NB4 (cell line): Measurements from ENCODE around the gene TM4SF4.

Experiments
- DNase-seq: peaks from one replicate; pipeline ENCODE4 v3.0.0; 2010; ENCODE audit warnings: low read depth
- H3K4me3 ChIP-seq: one replicate; pipeline ENCODE4 v1.5.1; 2011; ENCODE audit warnings: mild to moderate bottlenecking, low read depth, low read length, moderate library complexity
- CTCF ChIP-seq: IDR thresholded peaks from one replicate; pipeline ENCODE4 v1.5.1; 2012; ENCODE audit warnings: low read depth, low read length
- MAX ChIP-seq: IDR thresholded peaks from 2 replicates; pipeline ENCODE4 v1.6.1; 2011; ENCODE audit warnings: low read depth, low read length
- MYC ChIP-seq: IDR thresholded peaks from 2 replicates; pipeline ENCODE4 v1.6.1; 2011; ENCODE audit warnings: low read depth, low read length
- POLR2A ChIP-seq: IDR thresholded peaks from 2 replicates; pipeline ENCODE4 v1.6.1; 2011; ENCODE audit warnings: mild to moderate bottlenecking; ENCODE audit not compliant: insufficient read length; ENCODE audit errors: extremely low read depth

Gene TM4SF4

DNA sequence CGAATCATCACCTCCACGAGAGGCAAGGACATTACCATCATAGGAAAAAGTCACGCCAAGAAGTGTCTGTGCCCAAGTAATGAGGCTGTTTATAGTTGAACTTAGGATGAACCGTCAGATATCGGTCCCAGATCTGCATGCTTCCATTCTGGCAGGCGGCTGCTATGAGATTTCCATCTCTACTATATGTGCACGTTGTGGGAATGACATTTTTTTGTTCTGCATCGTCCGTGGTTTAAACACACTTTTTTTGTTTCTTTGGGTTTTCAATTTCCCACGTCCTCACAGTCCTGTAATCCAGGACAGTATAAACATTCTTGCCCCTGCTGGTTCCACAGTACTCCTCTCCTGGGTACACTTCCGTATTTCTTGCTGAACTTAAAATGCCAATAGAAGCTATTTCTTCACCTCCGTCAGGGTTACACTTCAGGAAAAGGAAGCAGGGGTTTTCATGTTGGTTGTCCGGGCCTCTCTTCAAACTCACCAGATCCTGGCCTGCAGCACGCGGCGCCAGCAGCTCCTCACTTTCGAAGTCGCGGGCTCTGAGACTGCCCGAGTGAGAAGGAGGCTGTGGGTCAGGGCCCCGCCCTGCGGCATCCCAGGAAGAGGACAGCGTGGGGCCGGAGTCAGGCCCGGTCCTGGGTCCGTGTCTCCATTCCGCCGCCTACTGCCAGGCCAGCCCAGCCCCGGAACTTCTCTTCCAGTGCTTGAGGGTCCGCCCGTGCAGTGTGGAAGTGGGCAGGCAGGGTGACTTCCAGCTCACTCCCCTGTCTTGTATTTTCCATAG is 9.8 kb upstream of the TM4SF4 start:
- H3K4me3 ChIP-seq, result no peak overlapping the region
- DNase-seq, result no peak
- TF ChIP-seq MYC (no peak), POLR2A (no peak), MAX (no peak), CTCF (no peak)

- no peak overlapping the region for H3K4me3 ChIP-seq
- TF ChIP-seq MYC (no peak), MAX (no peak), CTCF (no peak), POLR2A (no peak)
- DNase-seq, result no peak
These were observed 9.1 kb upstream of the TM4SF4 start for GRCh38 chr3:149465351-149465883.

DNA sequence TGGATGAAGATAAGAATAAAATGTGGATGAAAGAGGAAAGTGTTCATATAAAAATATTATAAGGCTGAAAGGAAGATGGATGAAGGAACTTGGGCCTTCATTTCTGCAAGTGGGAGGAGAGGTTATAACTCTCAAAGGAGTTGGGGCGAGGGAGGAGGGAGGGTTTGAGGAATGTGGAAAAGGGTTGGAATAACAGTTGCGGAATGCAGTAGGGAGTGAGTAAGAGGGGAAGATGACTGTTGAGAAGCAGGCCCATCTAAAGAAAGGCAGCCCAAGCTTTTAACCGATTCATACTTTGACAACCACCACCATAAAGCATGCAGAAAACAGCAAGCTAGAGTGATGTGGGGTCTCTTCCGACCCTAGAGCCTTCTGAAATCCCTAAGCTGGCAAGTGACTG is 8.3 kb upstream of the TM4SF4 start:
- TF ChIP-seq MYC, result no peak
- no peak for TF ChIP-seq POLR2A
- TF ChIP-seq CTCF, result no peak
- no peak for TF ChIP-seq MAX
- no peak overlapping the region for H3K4me3 ChIP-seq
- no peak for DNase-seq

GRCh38 chr3:149468504-149469212 is 5.8 kb upstream of the TM4SF4 start:
- no peak for DNase-seq
- TF ChIP-seq CTCF (no peak), POLR2A (no peak), MAX (no peak), MYC (no peak)
- no peak overlapping the region for H3K4me3 ChIP-seq

DNA sequence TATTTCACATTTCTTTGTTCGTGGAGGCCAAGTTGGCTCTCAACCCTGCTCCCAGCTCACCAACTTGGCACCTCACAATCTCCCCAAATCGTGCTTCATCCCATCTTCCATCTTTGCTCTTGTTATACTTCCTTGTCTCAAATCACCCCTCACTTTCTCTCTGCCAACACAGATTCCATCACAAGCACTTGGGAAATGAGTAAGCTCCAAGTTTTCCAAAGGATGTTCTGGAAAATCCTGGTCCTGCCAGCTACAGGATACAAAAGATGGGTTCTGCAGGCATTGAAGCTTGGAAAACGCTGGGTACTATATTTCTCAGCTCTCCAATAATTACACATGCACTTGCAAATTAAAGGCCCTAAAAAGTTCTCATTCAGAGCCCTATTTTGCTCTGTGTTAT is 4.1 kb upstream of the TM4SF4 start:
- DNase-seq, result no peak
- TF ChIP-seq POLR2A (no peak), CTCF (no peak), MYC (no peak), MAX (no peak)

More for the DNA sequence above, 4.1 kb upstream of the TM4SF4 start:
- H3K4me3 ChIP-seq, result no peak overlapping the region
